Stimulated activated CD8-positive, alpha-beta memory T cell treated with anti-CD3 and anti-CD28 coated beads, Interleukin-7, amount 100 ng/mL, for 48 hours (primary cell): ENCODE data around the gene FOXK2.
A peak's percentile ranks its signal among the peaks of the same experiment; 100 is the strongest.
"Not testable (repeated sequence)": the region's sequence is repeated elsewhere in the genome, so short reads cannot be mapped to it uniquely, and the experiment has no call there.

ENCODE experiments used
- DNase-seq, 2 donors: peaks; one replicate each; pipeline ENCODE4 v3.0.0-alpha.2; 2020; ENCODE audit warnings: low read depth in 1 of 2; ENCODE audit errors: extremely low read depth in 1 of 2

FOXK2 gene

GRCh38 chr17:82494236-82495055 lies 25.1 kb upstream of the FOXK2 start:
- peak; percentile 69 to 78 for DNase-seq

DNA sequence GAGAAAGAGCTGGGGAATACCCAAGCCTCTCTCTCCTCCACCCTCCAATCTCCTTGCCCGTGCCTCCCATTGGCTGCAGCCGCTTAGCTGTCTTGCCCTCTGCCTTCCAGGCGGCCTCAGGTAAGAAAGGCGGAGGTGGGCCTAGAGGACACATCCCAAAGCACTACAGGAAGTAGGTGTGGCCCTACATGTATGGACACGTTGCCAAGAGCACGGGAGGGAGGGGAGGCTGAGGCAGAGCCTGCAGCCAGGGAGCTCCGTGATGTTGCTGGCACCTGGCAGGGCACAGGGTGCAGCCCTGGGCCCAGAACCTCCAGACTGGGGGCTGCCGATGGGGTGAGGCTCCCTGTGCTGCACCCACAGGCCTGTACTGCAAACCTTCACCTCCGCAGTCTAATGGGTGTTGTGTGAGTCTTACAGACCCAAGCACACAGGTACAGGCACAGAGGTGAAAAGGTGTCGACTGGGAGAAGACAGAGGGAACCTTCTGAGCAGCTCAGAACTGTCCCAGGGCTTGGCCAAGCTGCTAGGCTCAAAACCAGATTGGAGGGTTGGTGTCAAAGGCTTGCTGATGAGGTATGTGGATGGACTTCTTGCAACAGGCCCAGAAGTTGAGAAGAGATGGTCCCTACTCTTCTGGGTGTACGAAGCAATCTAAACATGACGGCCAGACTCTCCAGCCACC lies 23.5 kb upstream of the FOXK2 start:
- no peak for DNase-seq

- DNase-seq: peak; percentile 85 to 90
Measured at GRCh38 chr17:82496529-82497434, 22.8 kb upstream of the FOXK2 start.

DNA sequence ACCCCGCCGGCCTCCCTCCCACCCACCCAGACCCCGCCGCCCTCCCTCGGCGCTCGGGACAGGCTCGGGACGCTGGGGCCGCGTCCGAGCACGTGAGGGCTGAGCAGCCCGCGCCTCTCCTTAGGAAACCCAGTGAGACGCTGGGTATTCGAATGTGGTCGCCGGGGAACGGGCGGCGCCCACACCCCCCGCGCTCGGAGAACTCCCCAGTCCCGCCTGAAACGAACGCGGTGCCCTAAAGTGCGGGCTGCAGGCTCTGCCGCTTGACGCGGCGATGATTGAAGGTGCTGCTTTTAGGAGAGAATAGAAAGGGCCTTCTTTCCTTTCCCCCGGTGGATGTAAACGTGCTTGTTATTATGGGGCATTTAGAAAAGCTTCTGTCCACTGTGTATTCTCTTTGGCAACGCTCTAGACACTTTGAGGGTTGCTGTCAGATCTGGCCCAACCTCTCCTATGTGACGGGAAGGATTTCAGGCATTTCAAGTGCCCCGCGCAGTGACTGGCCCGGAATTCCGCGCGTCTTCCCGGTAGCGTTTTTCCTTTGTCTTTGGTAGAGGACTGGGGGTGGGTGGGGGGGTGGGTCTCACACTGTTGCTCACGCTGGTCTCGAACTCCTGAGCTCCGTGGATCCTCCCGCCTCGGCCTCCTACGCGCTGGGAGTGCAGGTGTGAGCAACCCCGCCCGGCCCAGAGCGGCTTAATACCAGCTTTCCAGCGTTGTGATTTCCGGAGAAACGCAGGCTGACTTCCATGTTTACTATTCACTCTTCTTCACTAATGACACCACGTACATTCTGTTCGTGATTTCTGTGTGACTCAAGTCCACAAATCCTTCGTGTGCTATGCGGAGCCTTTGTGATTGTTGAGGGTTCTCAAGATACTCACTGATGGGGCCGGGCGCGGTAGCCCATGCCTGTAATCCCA lies 21.8 kb upstream of the FOXK2 start:
- no peak for DNase-seq

DNA sequence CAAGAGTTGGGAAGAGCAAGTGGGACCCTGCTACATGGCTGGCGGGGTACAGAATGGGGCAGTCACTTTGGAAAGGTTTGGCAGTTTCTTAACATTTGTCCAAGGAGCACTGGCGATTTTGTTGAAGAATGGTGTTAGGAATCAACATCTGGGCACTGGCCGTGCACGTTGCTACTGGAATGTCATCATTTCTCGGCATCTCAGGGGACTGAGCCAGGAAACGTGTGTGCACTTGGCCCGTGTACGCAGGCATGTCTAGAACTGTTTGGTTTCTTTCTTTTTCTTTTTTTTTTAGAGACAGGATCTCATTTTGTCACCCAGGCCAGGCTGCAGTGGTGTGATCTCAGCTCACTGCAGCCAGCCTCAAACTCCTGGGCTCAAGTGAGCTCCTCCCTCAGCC lies 17.3 kb upstream of the FOXK2 start:
- no peak for DNase-seq

DNA sequence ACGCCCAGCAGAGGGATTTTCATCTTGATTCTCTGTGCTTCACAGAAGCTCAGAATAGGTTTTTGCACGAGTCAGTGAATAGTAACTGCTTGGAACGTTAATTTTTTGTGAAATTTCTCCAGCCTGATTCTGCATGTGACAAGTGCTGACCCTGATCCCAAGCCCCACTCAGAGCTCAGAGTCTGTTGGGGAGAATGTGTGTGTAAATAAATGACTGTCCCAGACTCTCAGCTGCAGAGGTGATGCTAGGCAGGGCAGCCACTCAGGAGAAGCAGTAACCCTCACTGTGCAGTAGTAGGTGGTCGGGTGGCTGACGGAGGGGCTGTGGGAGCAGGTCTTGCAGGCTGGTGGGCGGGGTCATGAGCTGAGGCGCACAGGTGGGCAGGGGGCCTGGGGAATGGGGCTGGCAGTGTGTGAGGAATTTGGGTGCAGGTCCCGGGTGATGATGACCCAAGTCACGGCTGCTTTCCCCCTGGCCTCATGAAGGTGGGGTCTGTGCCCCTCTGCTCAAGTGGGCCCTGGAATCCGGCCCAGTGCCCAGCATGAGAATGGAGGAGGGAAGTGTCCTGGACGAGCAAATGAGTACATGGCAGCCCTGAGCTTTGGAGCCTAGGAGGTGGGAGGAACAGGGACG lies 16.3 kb upstream of the FOXK2 start:
- DNase-seq: no peak

GRCh38 chr17:82503728-82504308 lies 15.7 kb upstream of the FOXK2 start:
- DNase-seq: no peak

DNA sequence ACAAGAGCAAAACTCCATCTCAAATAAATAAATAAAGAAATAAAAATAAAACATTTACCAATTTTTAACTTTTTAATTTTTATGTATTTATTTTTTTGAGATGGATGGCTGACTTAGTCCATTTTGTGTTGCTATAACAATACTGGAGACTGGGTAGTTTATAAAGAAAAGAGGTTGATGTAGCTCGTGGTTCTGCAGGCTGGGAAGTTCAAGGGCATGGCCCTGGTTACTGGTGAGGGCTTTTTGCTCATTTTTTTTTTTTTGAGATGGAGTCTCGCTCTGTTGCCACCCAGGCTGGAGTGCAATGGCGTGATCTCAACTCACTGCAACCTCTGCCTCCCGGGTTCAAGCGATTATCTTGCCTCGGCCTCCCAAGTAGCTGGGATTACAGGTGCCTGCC lies 14.2 kb upstream of the FOXK2 start:
- DNase-seq: no peak

- peak in 1 of 2 donors; percentile 51 for DNase-seq
Measured at GRCh38 chr17:82506402-82506801, 13.1 kb upstream of the FOXK2 start.

- no peak for DNase-seq
Measured at GRCh38 chr17:82507631-82508175, 11.8 kb upstream of the FOXK2 start.

DNA sequence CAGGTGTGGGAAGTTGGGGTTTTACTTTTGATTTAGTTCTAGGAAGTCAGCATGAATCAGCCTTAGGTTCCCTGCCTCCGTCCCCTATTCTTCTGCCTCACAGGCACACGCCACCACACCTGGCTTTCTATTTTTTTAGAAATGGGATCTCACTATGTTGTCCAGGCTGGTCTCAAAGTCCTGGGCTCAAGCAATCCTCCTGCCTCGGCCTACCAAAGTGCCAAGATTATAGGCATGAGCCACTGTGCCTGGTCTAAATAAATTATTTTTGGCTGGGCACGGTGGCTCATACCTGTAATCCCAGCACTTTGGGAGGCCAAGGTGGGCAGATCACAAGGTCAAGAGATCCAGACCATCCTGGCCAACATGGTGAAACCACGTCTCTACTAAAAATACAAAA lies 7.9 kb upstream of the FOXK2 start:
- not testable (repeated sequence) for DNase-seq

- not testable (repeated sequence) for DNase-seq
Measured at GRCh38 chr17:82513864-82514263, 5.7 kb upstream of the FOXK2 start.

GRCh38 chr17:82517230-82517865 lies 2.2 kb upstream of the FOXK2 start:
- no peak for DNase-seq

- no peak for DNase-seq
Measured at GRCh38 chr17:82519971-82520903, 705 bp downstream of the FOXK2 start.

GRCh38 chr17:82524540-82524939 lies 5.0 kb downstream of the FOXK2 start:
- DNase-seq: no peak

DNA sequence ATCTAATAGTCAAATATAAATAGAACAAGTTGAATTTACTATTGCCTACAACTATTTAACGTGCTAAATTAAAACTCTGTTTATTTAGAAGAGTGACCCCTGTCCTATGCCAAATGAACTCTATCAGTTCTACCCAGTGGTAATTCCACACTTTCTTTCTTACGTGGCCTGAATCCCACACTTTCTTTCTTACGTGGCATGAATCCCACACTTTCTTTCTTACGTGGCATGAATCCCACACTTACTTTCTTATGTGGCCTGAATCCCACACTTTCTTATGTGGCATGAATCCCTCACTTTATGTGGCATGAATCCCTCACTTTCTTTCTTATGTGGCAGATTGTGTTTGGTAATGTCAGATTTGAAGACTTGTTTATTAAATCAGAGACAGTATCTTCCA lies 6.2 kb downstream of the FOXK2 start:
- DNase-seq: no peak

DNA sequence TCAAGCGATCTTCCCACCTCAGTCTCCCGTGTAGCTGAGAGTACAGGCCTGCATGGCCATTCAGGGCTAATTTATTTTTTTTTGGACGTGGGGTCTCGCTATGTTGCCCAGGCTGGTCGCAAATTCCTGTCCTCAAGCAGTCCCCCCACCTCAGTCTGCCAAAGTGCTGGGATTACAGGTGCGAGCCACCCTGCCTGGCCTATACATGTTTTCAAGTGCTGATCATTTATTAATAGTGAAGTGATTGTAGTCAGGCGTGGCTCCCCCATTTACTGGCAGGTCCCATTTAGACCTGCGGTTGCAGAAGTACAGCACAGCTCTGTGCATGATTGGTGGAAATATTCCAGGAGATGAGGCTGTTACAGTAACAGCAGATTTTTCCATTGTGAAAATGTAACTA lies 8.4 kb downstream of the FOXK2 start:
- no peak for DNase-seq
